Stimulated activated CD8-positive, alpha-beta memory T cell treated with anti-CD3 and anti-CD28 coated beads, Interleukin-15, amount 100 ng/mL, for 1 hour (primary cell): ENCODE results near the gene ADISSP.
"Not testable (repeated sequence)": the region's sequence is repeated elsewhere in the genome, so short reads cannot be mapped to it uniquely, and the experiment has no call there.

Experiments used
- DNase-seq: peaks from one replicate; pipeline ENCODE4 v3.0.0-alpha.2; 2020; ENCODE audit warnings: low read depth

Gene ADISSP

GRCh38 chr20:3797592-3798372, 30.2 kb upstream of the ADISSP start:
- DNase-seq = no peak

- no peak for DNase-seq
These were observed 29.6 kb upstream of the ADISSP start for GRCh38 chr20:3797226-3797545.

DNA sequence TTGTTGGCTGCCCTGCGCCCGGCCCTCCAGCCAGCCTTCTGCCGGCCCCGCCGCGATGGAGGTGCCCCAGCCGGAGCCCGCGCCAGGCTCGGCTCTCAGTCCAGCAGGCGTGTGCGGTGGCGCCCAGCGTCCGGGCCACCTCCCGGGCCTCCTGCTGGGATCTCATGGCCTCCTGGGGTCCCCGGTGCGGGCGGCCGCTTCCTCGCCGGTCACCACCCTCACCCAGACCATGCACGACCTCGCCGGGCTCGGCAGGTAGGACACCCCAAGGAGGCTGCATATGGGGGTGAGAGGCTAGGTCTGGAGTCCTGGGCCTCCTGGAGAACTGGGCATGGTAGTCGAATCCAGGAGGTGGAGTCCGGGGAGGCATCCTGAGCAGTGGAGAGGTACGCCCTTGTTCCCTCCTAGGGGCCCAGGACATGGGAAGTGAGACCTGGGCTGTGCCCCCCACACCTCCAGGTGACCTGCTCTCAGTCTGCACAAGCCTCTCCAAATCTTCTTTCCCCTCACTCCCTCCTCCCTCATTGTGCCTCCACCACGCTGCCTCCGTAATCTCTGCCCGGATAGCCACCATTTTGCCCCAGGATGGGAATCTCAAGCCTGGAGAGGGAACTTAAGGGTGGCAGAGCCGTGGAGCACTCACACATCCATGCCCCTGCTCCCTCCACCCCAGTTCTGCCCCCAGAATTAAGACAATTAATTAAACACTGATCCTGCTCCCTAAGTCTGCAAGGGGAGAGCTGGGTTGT, 29.1 kb upstream of the ADISSP start:
- no peak for DNase-seq

- DNase-seq = peak; percentile 87
These were observed 28.2 kb upstream of the ADISSP start, which contains the start of gene CDC25B for GRCh38 chr20:3795511-3796468. Gene CDC25B (plus strand): TSS chr20:3796310. CDS start chr20:3796532, 222 bp downstream.

DNA sequence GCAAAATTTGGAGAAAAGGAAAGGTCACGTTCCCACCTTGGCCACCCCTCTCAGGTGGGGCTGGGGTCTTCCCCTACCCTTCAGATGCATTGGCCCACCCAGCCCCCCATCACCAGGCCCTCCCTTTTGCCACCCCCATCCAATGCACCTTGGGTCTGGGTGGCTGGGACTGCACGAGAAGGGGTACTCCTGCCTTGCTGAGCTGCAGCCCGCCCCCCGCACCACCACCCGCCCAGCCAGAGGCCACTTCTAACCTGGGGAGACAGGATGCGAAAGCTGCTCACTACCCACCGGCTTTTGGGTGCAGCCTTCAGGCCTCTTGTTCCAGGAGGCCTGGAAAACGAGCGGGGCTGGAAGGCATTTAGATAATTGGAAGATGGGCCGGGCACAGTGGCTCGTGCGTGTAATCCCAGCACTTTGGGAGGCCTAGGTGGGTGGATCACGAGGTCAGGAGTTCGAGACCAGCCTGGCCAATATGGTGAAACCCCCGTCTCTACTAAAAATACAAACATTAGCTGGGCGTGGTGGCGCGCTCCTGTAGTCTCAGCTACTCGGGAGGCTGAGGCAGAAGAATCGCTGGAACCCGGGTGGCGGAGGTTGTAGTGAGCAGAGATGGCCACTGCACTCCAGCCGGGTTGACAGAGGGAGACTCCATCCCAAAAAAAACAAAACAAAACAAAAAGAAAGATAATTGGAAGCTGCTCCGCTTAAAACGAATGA, 27.3 kb upstream of the ADISSP start:
- no peak for DNase-seq

DNA sequence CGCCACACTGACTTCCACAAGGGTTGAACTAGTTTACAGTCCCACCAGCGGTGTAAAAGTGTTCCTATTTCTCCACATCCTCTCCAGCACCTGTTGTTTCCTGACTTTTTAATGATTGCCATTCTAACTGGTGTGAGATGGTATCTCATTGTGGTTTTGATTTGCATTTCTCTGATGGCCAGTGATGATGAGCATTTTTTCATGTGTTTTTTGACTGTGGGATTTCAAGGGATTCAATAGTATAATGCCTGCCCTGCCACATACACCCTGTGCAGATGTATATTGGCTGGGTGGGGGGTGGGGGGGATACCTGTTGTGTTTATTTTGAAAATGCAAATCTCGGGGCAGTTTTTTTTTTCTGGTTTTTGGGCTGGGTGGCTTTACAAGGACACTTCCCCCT, 26.6 kb upstream of the ADISSP start:
- not testable (repeated sequence) for DNase-seq

GRCh38 chr20:3789201-3789600, 21.6 kb upstream of the ADISSP start:
- not testable (repeated sequence) for DNase-seq

GRCh38 chr20:3788685-3789155, 21.2 kb upstream of the ADISSP start:
- DNase-seq = no peak

DNA sequence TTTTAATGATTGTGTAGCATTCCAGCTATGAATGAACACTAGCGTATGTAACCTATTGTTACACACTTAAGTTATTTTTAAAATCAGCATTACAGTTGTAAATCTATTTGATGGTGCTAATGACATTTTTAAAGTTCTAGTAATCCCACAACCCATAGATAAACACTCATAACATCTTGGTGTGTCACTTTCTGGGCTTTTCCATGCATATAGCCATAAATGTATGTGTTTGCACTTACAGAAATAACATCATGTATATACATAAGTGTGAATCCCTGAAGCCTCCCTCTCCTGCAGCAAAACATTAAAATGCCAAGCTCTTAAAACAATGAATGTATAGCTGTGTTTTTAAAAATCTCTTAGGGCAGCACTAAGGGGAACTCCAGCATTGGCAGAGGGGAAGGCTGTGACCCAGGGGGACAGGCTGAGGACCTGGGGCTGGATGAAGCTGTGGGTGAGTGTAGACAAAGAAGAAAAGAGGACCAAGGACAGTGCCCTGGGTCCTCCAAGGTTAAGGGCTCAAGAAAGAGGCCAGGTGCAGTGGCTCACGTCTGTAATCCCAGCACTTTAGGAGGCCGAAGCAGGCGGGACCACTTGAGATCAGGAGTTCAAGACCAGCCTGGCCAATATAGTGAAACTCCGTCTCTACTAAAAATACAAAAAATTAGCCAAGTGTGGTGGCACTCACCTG, 19.9 kb upstream of the ADISSP start:
- DNase-seq = no peak

DNA sequence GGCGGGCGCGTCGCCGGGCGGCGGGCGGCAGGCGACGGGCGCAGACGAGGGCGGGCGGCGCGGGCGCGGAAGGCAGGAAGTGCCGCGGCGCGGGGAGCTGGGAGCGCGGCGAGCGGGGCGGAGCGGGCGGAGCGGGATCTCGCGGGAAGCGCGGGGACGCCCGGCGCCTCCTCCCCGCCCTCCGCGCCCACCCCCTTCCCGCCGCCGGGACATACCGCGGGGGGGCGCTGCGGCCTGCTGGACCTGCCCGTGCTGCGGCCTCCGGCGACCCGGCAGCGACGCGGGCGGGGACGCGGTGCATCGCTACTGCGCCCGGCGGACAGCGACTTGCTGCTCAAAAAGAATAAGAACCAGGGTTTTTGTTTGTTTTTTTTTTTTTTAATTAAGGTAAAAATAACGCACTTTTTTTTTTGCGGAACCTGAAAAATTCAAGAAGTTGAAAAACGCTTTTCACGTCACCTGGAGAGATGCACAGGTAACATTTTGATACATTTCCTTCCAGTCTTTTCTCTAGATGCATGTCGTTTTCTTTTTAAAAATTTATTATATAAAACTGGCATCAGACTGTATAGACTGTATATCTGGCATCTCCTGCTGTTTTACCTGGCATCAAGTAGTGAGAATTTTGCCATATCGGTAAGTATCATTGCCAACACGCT, 19.2 kb upstream of the ADISSP start, which contains the start of gene CENPB:
Gene CENPB (minus strand): TSS at position 76 of the 659 bp plus-strand sequence. CDS start 257 bp downstream, outside the sequence.
- peak; percentile 77 for DNase-seq

GRCh38 chr20:3786126-3786484, 18.6 kb upstream of the ADISSP start:
- DNase-seq = no peak

GRCh38 chr20:3785240-3786125, 17.9 kb upstream of the ADISSP start:
- no peak for DNase-seq

DNA sequence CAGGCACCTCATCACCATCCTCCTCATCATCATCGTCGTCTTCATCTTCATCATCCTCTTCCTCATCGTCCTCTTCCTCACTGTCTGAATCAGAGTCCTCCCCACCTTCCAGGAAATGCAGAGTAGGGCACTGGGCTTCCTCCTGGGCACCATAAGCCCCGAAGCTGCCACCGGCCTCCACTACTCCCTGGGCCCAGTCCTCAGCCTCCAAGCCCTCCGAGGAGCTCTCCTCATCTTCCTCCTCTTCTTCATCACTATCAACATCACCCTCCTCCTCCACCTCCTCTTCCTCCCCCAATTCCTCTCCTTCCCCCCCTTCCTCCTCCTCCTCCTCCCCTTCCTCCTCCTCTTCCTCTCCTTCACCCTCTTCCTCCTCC, 17.3 kb upstream of the ADISSP start:
- no peak for DNase-seq

DNA sequence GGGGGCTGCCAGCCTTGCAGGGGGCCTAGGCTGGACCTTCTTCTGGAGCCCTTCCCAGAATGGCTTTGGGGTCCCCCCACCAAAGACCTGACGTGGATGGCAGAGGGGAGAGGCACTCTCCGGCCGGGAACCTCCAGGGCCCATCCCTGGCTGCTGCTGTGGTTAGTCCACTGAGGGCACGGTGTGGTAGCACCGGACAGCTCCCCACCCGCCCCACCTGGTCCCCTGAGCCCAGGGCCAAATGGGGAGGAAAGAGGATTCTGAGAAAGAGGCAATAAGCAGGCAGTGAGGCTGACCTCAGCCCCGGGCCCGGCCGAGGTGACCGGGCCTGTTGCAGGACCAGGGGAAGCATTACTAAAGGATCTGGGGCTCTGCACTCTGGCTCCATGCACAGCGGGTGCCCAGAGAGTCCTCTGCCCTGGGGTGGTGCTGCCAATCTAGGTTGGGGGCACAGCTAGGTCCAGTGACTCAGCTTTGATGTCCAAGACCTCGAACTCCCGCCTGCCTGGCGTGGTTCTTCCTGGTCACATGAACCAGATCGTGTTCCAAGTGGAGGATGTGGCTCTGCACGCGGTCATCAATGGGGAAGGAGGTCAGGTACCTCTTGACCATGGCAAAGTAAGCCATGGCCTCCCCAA, 16.8 kb upstream of the ADISSP start:
- DNase-seq = no peak

DNA sequence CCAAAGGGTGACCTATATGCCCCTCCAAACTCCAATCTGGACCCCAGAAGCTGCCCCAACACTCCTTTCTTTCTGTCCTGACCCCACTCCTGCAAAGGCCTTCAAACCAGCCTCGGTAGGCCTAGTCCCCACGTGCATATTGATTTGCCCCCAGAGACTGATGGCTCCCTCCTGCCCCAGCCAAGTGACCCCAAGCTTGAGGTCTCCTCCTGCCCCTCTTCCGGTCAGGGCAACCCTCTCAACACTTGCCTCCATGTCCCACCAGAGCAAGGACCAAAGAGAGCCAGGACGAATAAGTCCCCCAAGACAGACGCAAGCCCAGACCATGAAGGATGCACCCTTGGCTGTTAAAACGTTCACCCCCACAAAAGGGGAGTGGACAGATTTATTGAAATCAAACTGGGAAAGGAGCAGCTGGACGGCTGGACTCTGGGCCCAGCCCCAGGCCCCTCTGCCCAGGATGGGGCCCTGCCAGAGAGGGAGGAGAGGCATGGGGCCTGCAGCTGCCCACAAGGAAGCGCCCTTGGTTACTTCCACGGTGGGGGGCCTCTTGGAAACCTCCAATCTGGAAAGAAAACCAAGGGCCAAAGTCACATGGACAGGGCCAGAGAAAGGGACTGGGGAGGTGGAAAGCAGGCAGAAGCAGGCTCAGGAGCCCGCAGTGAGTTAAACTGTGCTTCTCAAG, 16.1 kb upstream of the ADISSP start:
- no peak for DNase-seq

- DNase-seq = no peak
These were observed 15.5 kb upstream of the ADISSP start for GRCh38 chr20:3783068-3783489.

GRCh38 chr20:3782597-3782996, 15.0 kb upstream of the ADISSP start:
- no peak for DNase-seq
